GM18519 (cell line): ENCODE measurements around the gene NCDN.

Source experiments
- ATAC-seq: cut with Tn5 transposase; IDR thresholded peaks from one replicate; pipeline ENCODE4 v1.9.1; 2021; ENCODE audit warnings: mild to moderate bottlenecking, moderate library complexity; ENCODE audit not compliant: unreplicated experiment, low FRiP score

NCDN gene

GRCh38 chr1:35588197-35588910, 30.8 kb downstream of the NCDN start:
- no peak for ATAC-seq

GRCh38 chr1:35589516-35590427, 32.2 kb downstream of the NCDN start:
- no peak for ATAC-seq

- ATAC-seq: no peak
These were observed 33.0 kb downstream of the NCDN start for GRCh38 chr1:35590476-35591040.

GRCh38 chr1:35591211-35591610, 33.6 kb downstream of the NCDN start:
- ATAC-seq: no peak

- ATAC-seq: no peak
These were observed 35.6 kb downstream of the NCDN start for GRCh38 chr1:35592991-35593769.

- ATAC-seq: no peak
These were observed 36.6 kb downstream of the NCDN start for GRCh38 chr1:35594005-35594760.

GRCh38 chr1:35595684-35596083, 38.1 kb downstream of the NCDN start:
- ATAC-seq: no peak

GRCh38 chr1:35597870-35598269, 40.3 kb downstream of the NCDN start:
- no peak for ATAC-seq

- no peak for ATAC-seq
These were observed 41.3 kb downstream of the NCDN start for GRCh38 chr1:35598895-35599294.

GRCh38 chr1:35599411-35599810, 41.8 kb downstream of the NCDN start:
- ATAC-seq: no peak

- ATAC-seq: no peak
These were observed 43.0 kb downstream of the NCDN start for GRCh38 chr1:35600593-35600992.

GRCh38 chr1:35603468-35603867, 45.9 kb downstream of the NCDN start:
- ATAC-seq: no peak

GRCh38 chr1:35603941-35604340, 46.3 kb downstream of the NCDN start:
- ATAC-seq: no peak

GRCh38 chr1:35605071-35605866, 47.7 kb downstream of the NCDN start:
- ATAC-seq: no peak

GRCh38 chr1:35605867-35606182, 48.2 kb downstream of the NCDN start:
- ATAC-seq: no peak

GRCh38 chr1:35611655-35612054, 54.1 kb downstream of the NCDN start:
- no peak for ATAC-seq

- ATAC-seq: no peak
These were observed 57.8 kb downstream of the NCDN start for GRCh38 chr1:35615440-35615839.
